ENCODE results near the gene TEX29.

TEX29 gene

DNA sequence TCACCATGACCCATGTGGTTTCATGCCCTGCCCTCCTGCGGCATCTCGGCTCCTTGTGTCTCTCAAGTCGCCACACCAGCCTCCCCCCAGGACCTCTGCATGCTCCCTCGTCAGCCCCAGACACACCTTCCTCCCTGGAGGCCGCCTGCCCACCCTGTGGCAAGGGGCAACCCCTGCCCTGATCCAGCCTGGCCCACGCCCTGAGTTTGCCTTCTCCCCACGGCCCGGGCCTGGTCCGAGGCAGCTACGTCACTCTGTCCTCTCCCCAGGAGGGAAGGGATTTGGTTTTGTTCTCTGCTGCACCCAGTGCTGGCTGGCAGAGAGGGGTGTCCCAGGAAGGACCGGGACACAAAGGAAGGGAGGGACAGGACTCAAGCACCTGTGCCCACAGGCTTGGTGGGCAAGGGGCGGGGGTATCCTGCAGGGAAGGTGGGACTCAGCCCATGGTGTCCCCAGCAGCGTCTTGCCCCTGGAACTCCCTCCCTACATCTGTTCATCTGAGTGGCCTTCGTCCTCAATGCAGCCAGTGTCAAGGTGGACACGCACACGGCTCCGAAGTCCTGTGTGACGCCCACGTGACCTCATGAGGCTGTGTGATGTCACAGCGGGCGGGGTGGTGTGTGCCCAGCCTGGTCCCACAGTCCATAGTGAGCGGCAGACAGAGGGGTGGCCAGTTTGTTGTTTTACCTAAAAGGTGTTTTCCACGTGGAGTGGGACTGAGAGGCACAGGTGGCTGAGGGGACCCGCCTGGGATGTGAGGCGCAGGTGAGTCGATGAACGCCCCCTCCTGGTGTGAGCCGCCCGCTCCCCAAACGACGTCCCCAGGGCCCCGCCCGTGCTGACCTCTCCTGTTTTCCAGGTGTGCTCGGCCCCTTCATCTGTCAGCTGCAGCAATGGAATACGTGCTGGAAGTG lies at the start of gene TEX29:
TSS of gene TEX29 (plus strand) at position 645 of the 914 bp plus-strand sequence. CDS start at position 894, 249 bp downstream.
- no peak for DNase-seq

- peak; percentile 66 for DNase-seq
Measured at GRCh38 chr13:111270765-111271698, 49.4 kb upstream of the TEX29 start.

DNA sequence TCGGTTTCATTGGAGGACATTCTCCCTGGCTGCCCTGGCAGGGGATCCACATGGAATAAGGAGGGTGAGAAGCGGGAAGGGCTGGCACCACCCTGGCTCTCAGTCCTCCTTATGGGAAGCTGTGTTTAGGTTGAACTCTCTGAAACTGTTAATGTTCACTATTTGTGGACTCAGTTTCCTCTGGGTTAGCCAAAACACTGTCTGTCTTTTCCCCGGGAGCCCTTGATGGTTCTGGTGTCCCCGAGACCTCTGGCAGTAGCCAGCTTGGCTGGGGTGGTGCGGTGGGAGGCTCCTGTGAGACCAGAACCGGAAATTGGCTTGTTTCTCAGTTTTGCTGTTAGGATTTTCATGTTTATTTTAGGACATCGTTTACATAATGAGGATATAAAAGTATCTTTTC lies 48.3 kb upstream of the TEX29 start:
- no peak for DNase-seq

GRCh38 chr13:111275382-111275781 lies 45.1 kb upstream of the TEX29 start:
- no peak for DNase-seq

DNA sequence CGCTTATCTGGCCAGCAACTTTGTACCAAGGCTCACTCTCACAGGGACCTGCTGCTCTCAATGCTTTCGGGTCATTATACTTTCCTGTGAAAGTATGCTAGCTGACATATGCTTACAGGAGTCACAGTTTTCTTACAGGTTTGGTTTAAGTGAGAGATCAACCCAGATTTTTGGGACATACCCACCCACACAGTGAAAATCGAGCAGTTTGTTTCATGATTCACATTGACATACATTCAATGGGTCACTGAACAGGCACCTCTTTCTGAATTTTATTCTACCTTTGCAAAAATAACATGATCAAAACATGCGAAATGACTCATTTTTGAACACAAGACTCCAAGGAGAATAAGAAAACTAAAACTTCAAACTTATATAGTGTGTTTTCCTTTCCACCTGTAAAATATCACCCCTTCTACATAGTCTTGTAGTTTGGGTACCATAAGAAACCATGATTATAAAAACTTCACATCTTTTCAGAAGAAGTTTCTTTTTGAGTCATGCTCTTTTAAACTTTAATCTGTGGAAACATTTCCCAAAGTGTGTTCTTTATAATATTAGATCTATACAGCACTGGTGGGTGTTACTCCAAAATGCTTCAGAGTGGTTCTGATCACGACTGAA lies 44.3 kb upstream of the TEX29 start:
- no peak for DNase-seq

DNA sequence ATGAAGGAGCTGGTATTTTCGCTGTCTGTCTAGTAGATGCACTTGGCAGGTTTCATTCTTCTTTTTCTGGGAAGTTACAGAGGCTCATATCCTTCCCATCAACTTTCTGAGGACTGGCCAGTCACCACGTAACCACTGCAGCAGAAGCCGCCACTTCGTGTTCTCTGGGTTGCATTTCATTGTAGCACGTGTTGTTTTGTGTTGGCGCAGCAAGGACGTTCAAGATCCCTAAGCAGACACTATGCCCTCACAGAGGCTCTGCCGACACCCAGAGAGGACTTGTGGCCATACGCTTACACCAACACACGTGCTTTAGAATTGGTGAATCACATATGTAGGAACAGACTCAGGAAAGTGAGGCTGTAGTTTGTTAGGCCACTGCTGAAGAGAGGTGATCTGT lies 42.2 kb upstream of the TEX29 start:
- DNase-seq: no peak

DNA sequence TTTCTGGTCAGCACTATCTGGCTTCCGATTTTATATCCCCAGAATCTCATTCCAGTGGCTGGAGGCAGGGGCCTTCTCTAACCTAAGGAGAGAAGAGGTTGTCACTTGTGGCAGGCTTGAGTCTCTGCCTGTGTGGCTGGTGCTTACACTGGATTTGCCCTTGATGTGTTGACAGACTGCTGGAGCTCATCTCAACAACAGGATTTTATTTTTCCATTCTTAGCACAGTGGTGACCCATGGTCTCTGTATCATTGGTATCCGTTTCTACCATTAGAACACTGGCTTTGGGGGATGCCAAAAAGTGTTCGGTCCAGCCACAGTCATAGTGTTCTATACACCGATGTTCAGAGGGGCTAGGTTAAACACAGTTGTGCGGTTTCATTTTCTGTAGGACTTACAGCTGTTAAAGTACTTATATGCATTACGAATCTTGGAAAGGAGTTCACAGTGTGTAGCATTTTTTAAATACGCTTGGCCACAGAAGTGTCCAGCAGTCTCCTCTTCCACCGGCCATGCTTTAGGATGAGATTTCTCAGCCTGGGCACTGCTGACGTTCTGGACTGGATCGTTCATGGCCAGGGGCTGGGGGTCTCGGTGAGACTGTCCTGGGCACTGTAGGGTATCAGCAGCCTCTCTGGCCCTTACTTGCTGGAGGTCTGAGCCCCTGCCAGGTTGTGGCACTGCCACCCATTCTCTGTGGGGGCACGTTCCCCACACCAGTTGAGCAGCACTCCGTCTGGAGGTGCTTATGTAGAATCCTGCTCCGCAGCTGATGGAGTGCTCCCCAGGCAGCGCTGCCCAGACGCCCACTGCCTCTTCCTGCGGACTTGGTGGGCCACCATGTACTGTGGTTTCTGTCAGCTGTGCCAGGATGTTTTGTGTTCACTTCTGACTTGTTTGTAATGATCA lies 41.4 kb upstream of the TEX29 start:
- no peak for DNase-seq

GRCh38 chr13:111280226-111280625 lies 40.2 kb upstream of the TEX29 start:
- DNase-seq: no peak

GRCh38 chr13:111280681-111281585 lies 39.5 kb upstream of the TEX29 start:
- peak; percentile 79 for DNase-seq

GRCh38 chr13:111281751-111282311 lies 38.6 kb upstream of the TEX29 start:
- DNase-seq: peak; percentile 8

- no peak for DNase-seq
Measured at GRCh38 chr13:111282425-111282824, 38.0 kb upstream of the TEX29 start.

GRCh38 chr13:111282997-111283396 lies 37.4 kb upstream of the TEX29 start:
- no peak for DNase-seq

DNA sequence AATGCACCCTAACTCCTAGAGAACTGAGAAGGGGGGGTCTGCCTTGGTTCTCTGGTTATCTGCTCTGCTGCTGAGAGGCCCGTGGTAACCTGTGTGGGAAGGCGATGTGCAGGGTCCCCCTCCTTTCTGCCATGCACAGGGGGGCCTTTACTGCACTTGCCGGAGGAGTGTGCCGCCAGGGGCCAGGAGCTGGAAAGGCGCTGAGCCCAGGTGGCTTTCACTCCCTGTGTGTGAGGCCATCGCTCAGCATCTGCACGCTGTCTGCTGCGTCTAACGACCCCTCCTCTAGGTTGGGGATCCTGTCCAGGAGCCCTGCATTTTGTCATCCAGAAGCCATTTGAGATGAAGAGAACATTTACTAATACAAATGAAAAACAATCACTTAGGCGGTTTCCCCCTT lies 37.0 kb upstream of the TEX29 start:
- DNase-seq: no peak

DNA sequence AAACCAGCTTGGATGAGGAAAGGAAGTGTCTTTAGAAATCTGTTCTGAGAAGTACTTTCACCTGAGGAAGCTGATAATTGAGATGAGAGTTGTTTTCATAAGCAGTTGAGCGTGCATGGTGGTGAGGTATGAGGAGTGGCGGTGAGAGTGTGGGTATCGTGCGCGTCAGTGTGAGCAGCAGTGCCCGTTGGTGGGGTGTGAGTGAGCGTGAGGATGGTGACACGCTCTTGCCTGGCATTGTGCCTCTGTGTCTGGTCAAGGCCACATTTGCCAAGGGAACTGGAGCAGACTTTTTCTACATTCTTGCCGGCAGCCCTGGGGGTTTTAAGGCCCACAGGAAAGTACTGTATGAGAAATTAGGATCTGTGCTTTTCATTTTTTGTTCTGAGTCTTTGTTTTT lies 36.5 kb upstream of the TEX29 start:
- DNase-seq: no peak

- DNase-seq: no peak
Measured at GRCh38 chr13:111284565-111284964, 35.9 kb upstream of the TEX29 start.

DNA sequence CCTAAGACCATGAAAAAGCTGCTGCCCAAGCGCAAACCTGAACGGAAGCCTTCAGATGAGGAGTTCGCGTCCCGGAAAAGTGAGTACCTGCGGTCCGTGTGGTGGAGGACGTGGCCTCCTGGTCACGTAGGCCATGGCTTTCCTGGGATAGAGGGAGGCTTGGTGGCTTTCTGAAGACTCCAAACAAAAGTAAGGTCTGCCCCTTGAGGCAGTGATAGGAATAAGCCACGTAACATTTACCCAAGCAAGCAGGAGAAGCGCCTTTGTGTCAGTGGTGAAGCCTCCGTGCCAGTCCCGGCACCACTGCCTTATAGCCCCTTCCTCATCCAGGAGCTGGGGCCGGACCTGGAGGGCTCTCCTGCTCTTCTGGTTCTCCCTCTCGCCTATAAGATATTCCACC lies 34.3 kb upstream of the TEX29 start:
- no peak for DNase-seq

DNA sequence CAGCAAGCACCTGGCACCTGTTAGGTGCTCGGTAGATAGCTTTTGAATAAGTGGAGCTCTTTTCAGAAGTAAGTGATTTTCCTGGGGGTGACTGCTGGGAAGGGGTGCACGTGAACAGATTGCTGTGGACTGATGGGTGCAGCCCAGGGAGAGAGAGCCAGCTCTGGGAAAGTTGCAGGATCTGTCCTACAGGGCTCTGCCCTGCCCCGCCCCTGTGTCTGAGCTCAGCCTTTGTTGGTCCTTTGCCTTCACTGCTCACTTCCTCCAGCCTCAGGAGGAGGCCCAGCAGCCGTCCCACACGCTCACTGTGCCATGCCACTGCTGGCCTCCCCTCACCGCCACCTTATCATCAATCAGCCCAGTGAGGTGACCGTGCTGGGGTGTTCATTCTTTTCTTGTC lies 33.7 kb upstream of the TEX29 start:
- DNase-seq: no peak

DNA sequence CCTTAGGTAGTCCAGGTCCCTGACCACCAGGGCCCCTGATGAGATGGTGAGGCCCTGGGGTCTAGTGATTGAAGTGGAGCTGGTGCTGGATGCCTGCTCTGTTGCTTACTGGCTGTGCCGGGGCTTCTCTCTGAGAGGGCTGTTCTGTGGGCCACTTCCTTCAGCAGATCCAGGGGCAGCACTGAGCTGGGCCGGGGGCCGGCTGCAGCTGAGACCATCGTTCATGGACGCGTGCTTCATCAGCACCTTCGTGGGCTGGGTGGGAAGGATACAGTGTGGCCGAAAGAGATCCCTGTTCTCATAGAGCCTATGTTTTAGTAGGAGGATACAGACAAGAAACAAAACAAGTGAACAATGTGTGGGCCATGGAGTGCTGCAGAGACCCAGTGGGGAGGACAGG lies 33.2 kb upstream of the TEX29 start:
- no peak for DNase-seq

GRCh38 chr13:111288276-111288675 lies 32.2 kb upstream of the TEX29 start:
- no peak for DNase-seq

DNA sequence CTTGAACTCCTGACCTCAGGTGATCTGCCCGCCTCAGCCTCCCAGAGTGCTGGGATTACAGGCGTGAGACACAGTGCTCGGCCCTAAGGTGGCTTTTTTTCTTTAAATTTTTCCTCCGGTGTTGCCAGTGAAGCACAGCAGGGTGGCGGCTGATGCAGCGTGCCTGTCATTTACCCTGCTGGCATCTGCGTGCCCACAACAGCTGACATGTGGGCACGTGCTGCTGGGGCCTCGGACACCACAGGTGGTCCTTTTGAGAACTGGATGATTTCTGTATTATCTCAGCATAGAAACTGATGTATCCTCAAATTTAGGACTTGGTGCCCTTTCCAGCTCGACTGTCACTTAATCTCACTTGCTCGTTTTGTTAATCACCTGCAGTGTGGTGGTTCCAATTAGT lies 31.2 kb upstream of the TEX29 start:
- DNase-seq: no peak

DNA sequence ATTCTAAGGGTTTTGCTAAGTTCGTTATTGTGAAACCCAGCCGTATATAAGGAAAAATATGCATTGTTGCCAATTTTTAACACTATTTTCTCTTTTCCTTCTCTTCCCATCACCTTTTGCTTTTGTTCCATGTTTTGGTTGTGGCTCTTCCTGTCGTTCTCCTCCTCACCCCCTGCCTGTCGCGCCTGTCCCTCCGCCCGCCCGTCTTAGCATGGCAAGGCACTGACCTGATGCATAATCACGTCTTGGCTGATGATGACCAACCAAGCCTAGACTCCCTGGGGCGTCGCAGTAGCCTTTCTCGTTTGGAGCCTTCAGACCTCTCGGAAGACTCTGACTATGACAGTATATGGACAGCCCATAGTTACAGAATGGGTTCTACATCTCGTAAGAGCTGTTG lies 28.5 kb upstream of the TEX29 start:
- no peak for DNase-seq
